ENCODE measurements around the gene ELMOD3. TPM values are rescaled to one million over a fixed set of nuclear protein-coding genes. Genes with fewer than 3 reads are reported as not detected.
A peak's percentile ranks its signal among the peaks of the same experiment; 100 is the strongest.
"Not testable (repeated sequence)": the region's sequence is repeated elsewhere in the genome, so short reads cannot be mapped to it uniquely, and the experiment has no call there.

ELMOD3 gene
- total RNA-seq, 2 donors from 2014 or later: 19.3 to 23.7 TPM

GRCh38 chr2:85431570-85432205, 77.1 kb downstream of the ELMOD3 start:
- ATAC-seq (replicated peaks in 1 of 2): no peak
- Mint-ChIP-seq H3K4me3 (no peak overlapping the region), H3K4me1 (ENCODE audit: low read depth) (peaks cover 18% of the 10 kb centered on the region), H3K27me3 (ENCODE audit: low read depth) (no peaks in the 10 kb centered on the region), H3K9me3 (no peaks in the 10 kb centered on the region), H3K27ac (no peak overlapping the region), H3K36me3 (ENCODE audit: insufficient read depth in 2 of 2) (no peaks in the 10 kb centered on the region)
- DNase-seq: no peak

- no peak overlapping the region for H3K27ac Mint-ChIP-seq
- peaks cover 22% of the 10 kb centered on the region for H3K4me1 Mint-ChIP-seq (ENCODE audit: low read depth)
- H3K9me3 Mint-ChIP-seq: no peaks in the 10 kb centered on the region
- no peak overlapping the region for H3K4me3 Mint-ChIP-seq
- H3K36me3 Mint-ChIP-seq (ENCODE audit: insufficient read depth in 2 of 2): no peaks in the 10 kb centered on the region
- H3K27me3 Mint-ChIP-seq (ENCODE audit: low read depth): no peaks in the 10 kb centered on the region
- ATAC-seq (replicated peaks in 1 of 2) (no peak), DNase-seq (no peak)
These were observed 79.0 kb downstream of the ELMOD3 start for GRCh38 chr2:85433511-85434089.

GRCh38 chr2:85434696-85435095, 80.1 kb downstream of the ELMOD3 start:
- no peak for DNase-seq
- Mint-ChIP-seq H3K4me3 (no peak overlapping the region), H3K27ac (no peak overlapping the region), H3K9me3 (no peaks in the 10 kb centered on the region), H3K27me3 (ENCODE audit: low read depth) (no peaks in the 10 kb centered on the region), H3K36me3 (ENCODE audit: insufficient read depth in 2 of 2) (no peaks in the 10 kb centered on the region), H3K4me1 (ENCODE audit: low read depth) (peaks cover 24% of the 10 kb centered on the region)
- no peak for ATAC-seq (replicated peaks in 1 of 2)

GRCh38 chr2:85435220-85435958, 80.8 kb downstream of the ELMOD3 start:
- Mint-ChIP-seq H3K27ac (no peak overlapping the region), H3K36me3 (ENCODE audit: insufficient read depth in 2 of 2) (no peaks in the 10 kb centered on the region), H3K9me3 (no peaks in the 10 kb centered on the region), H3K4me3 (no peak overlapping the region), H3K27me3 (ENCODE audit: low read depth) (no peaks in the 10 kb centered on the region), H3K4me1 (ENCODE audit: low read depth) (peaks cover 29% of the 10 kb centered on the region)
- ATAC-seq (replicated peaks in 1 of 2): no peak
- no peak for DNase-seq

GRCh38 chr2:85435981-85436835, 81.6 kb downstream of the ELMOD3 start:
- no peak for DNase-seq
- Mint-ChIP-seq H3K27ac (no peak overlapping the region), H3K9me3 (no peaks in the 10 kb centered on the region), H3K36me3 (ENCODE audit: insufficient read depth in 2 of 2) (no peaks in the 10 kb centered on the region), H3K27me3 (ENCODE audit: low read depth) (no peaks in the 10 kb centered on the region), H3K4me3 (peak overlapping the region in 1 of 2 donors; percentile 90), H3K4me1 (ENCODE audit: low read depth) (peaks cover 33% of the 10 kb centered on the region)
- no peak for ATAC-seq (replicated peaks in 1 of 2)

- peaks cover 33% of the 10 kb centered on the region for H3K4me1 Mint-ChIP-seq (ENCODE audit: low read depth)
- no peak for ATAC-seq (replicated peaks in 1 of 2)
- H3K27me3 Mint-ChIP-seq (ENCODE audit: low read depth): no peaks in the 10 kb centered on the region
- H3K4me3 Mint-ChIP-seq: peak overlapping the region; percentile 77 to 90
- H3K36me3 Mint-ChIP-seq (ENCODE audit: insufficient read depth in 2 of 2): no peaks in the 10 kb centered on the region
- H3K9me3 Mint-ChIP-seq: no peaks in the 10 kb centered on the region
- no peak for DNase-seq
- H3K27ac Mint-ChIP-seq: peak overlapping the region; percentile 93
These were observed 82.4 kb downstream of the ELMOD3 start for GRCh38 chr2:85436836-85437487.

- H3K27me3 Mint-ChIP-seq (ENCODE audit: low read depth): no peaks in the 10 kb centered on the region
- DNase-seq: peak; percentile 87 to 89
- peaks cover 33% of the 10 kb centered on the region for H3K4me1 Mint-ChIP-seq (ENCODE audit: low read depth)
- no peaks in the 10 kb centered on the region for H3K9me3 Mint-ChIP-seq
- peak overlapping the region; percentile 77 to 90 for H3K4me3 Mint-ChIP-seq
- H3K27ac Mint-ChIP-seq: peak overlapping the region; percentile 93
- peak; percentile 85 to 86 for ATAC-seq (replicated peaks in 1 of 2)
- no peaks in the 10 kb centered on the region for H3K36me3 Mint-ChIP-seq (ENCODE audit: insufficient read depth in 2 of 2)
These were observed 83.1 kb downstream of the ELMOD3 start for GRCh38 chr2:85437488-85438200.

- DNase-seq (no peak), ATAC-seq (replicated peaks in 1 of 2) (peak in 1 of 2 donors; percentile 2)
- Mint-ChIP-seq H3K36me3 (ENCODE audit: insufficient read depth in 2 of 2) (no peaks in the 10 kb centered on the region), H3K27me3 (ENCODE audit: low read depth) (no peaks in the 10 kb centered on the region), H3K4me3 (peak overlapping the region; percentile 77 to 90), H3K4me1 (ENCODE audit: low read depth) (peaks cover 33% of the 10 kb centered on the region), H3K27ac (peak overlapping the region; percentile 96), H3K9me3 (no peaks in the 10 kb centered on the region)
These were observed 83.8 kb downstream of the ELMOD3 start for GRCh38 chr2:85438201-85439024.

- DNase-seq: no peak
- H3K27me3 Mint-ChIP-seq (ENCODE audit: low read depth): no peaks in the 10 kb centered on the region
These were observed 84.5 kb downstream of the ELMOD3 start for GRCh38 chr2:85439025-85439472.

GRCh38 chr2:85439569-85439968, 85.0 kb downstream of the ELMOD3 start:
- DNase-seq; H3K9me3 Mint-ChIP-seq; H3K27me3 Mint-ChIP-seq (ENCODE audit: low read depth); ATAC-seq (replicated peaks in 1 of 2); H3K36me3 Mint-ChIP-seq (ENCODE audit: insufficient read depth in 2 of 2): not testable (repeated sequence)
- Mint-ChIP-seq H3K27ac (peak overlapping the region; percentile 96), H3K4me1 (ENCODE audit: low read depth) (peaks cover 33% of the 10 kb centered on the region), H3K4me3 (peak overlapping the region; percentile 77 to 90)

More at GRCh38 chr2:85439025-85439472, 84.5 kb downstream of the ELMOD3 start:
- no peak for ATAC-seq (replicated peaks in 1 of 2)
- H3K36me3 Mint-ChIP-seq (ENCODE audit: insufficient read depth in 2 of 2): no peaks in the 10 kb centered on the region
- H3K27ac Mint-ChIP-seq: peak overlapping the region; percentile 96
- H3K4me1 Mint-ChIP-seq (ENCODE audit: low read depth): peaks cover 33% of the 10 kb centered on the region
- no peaks in the 10 kb centered on the region for H3K9me3 Mint-ChIP-seq
- H3K4me3 Mint-ChIP-seq: peak overlapping the region; percentile 77 to 90

GRCh38 chr2:85439986-85440385, 85.4 kb downstream of the ELMOD3 start:
- Mint-ChIP-seq H3K36me3 (ENCODE audit: insufficient read depth in 2 of 2) (no peaks in the 10 kb centered on the region), H3K4me1 (ENCODE audit: low read depth) (peaks cover 33% of the 10 kb centered on the region), H3K9me3 (no peaks in the 10 kb centered on the region), H3K27ac (peak overlapping the region; percentile 96), H3K4me3 (peak overlapping the region; percentile 77 to 90), H3K27me3 (ENCODE audit: low read depth) (no peaks in the 10 kb centered on the region)
- peak; percentile 50 to 57 for DNase-seq
- ATAC-seq (replicated peaks in 1 of 2): peak; percentile 33 to 43
